GM18508 (cell line): ENCODE results near the gene C20orf204.

ENCODE experiments used
- ATAC-seq: cut with Tn5 transposase; IDR thresholded peaks from one replicate; pipeline ENCODE4 v1.9.1; 2021; ENCODE audit warnings: moderate number of reproducible peaks; ENCODE audit not compliant: insufficient read depth, unreplicated experiment

Gene C20orf204

DNA sequence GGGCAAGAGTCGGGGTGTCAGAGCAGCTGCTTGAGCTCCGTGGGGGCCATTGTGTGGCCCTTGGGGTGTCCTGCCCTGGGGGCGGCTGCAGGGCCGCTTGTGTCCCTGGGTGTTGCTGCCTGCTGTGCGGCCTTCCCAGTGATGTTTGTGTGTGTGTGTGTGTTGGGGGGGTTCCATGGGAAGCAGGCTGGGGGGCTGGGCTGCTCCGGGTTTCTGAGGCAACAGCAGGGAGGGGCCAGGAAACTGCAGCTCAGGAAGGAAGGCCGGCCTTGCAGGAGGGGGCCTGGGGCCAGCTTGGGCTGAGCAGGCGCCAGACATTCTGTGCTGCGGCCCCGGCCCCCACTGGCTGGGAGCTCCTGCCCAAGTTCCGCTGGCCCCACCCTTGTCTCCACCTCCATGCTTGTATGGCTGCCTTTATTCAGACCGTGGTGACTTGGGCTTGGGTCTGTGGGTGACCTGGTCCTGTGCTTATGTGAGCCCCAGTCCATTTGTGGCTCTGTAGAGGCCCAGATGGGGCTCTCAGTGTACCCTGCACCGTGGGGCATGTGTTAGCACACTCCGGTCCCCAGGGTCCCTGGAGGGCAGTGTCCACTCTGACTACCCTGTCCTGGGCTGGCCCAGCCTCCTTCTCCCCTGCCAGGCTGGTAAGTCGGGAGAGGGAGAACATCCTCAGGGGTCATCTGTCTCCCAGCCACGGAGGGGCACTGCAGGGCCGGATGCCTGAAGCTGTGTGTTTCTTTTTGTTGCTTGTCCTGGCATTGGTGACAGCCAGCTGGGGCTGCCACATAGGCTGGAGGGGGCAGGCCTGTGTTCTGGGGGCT is 18.1 kb downstream of the C20orf204 start:
- ATAC-seq, result no peak

GRCh38 chr20:64055396-64055892 is 19.5 kb downstream of the C20orf204 start:
- ATAC-seq, result no peak

GRCh38 chr20:64055893-64056638 is 20.1 kb downstream of the C20orf204 start:
- ATAC-seq, result no peak

DNA sequence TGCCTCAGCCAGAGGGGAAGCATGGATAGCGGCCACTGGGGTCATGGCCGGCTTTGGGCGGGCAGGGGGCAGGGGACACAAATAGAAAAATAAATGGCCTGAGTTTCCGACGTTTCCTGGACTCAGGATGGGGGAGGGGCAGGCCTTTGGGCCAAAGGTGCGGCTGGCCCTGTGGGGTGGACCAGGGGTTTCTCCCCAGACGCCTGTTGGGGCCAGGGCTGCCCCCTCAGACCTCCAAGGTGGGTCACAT is 20.6 kb downstream of the C20orf204 start:
- no peak for ATAC-seq

- no peak for ATAC-seq
Measured at GRCh38 chr20:64056889-64057627, 21.1 kb downstream of the C20orf204 start.

- ATAC-seq, result no peak
Measured at GRCh38 chr20:64057628-64058498, 21.9 kb downstream of the C20orf204 start.

GRCh38 chr20:64058536-64058935 is 22.6 kb downstream of the C20orf204 start:
- no peak for ATAC-seq

- ATAC-seq, result no peak
Measured at GRCh38 chr20:64062276-64062595, 26.3 kb downstream of the C20orf204 start.

- ATAC-seq, result no peak
Measured at GRCh38 chr20:64062596-64063388, 26.8 kb downstream of the C20orf204 start, which contains the start of gene TCEA2. TSS of gene TCEA2 (plus strand) at chr20:64063198. CDS start at chr20:64063313, 115 bp downstream.

DNA sequence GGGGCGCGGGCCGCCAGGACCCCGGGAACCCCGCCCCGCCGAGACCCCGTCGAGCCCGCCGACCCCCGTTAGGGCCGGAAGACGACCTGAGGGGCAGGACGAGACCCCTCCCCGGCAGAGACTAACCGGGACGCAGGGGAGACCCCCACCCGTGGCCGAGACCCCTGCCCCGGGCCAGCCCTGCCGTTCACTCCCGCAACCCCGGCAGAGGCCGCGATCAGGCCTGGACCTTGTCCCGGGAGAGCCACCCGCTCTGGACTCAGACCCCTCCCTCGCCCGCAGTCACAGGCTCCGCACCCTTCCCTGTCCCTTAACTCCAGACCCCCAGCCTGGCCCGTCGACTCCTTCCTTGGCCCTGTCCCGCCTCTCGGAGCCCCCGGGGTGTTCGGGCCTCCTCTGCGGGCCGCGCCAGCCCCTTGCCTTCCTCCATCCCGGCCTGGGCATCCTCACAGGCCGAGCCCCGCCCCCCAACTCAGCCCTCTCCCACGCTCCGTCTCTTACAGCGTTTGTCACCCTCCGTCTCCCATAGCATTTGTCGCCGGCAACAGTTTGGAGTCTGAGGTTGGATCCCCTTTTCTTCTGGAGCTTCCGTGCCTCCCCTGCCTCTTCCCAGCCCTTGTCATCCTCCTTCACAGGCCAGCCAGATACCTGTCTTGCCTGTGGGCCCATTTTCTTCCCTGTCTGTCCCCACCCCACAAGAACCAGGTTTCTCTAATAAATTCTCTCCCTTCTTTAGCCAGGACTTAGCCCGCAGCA is 27.6 kb downstream of the C20orf204 start:
- no peak for ATAC-seq

GRCh38 chr20:64064145-64064698 is 28.2 kb downstream of the C20orf204 start:
- ATAC-seq, result no peak

GRCh38 chr20:64065062-64065973 is 29.3 kb downstream of the C20orf204 start:
- ATAC-seq, result no peak

DNA sequence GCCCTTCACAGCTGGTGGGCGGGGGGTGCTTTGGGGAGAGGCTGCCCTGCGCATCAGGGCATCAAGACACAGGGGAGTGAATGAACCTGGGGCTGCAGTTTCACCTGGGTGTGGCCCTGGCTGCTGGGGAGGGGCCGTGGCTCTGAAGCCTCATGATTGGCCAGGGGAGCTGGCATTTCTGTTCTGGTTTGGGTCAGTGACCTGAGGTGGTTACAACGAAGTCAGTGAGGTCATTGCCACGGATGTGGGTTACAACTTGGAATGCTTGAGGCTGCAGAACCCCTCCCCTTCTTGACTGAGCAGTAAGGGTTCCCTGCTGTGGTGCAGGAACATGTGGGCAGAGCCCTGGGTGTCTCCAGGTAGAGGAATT is 30.0 kb downstream of the C20orf204 start:
- no peak for ATAC-seq

DNA sequence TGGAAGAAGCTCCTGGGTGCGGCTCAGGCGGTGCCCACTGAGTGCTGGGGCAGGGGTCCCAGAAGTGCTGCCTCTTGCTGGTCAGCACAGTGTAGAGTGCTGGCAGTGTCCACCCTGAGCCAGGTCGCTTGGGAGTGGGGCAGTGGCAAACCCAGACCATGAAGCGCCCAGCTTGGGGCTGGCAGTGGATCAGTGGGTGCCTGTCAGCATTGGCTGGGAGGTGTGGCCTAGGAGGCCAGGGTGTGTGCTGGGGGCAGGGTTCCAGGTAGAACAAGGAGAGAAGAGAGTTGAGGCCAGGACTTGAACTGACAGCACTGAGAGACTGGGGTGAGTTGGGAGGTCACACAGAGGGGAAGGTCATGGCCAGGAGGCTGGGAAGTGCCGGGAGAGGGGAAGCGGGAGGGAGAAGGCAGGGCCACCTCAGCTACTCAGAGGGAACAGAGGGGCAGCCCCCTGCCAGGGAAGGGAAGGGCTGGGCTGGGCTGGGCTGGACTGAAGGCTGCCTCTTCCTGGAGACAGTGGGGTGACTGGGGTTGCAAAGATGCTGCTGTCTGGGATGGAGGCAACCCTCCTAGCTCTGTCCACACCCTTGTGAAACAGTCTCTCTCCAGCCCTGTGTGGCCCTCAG is 31.1 kb downstream of the C20orf204 start:
- no peak for ATAC-seq

GRCh38 chr20:64067733-64068307 is 31.8 kb downstream of the C20orf204 start:
- ATAC-seq, result no peak

DNA sequence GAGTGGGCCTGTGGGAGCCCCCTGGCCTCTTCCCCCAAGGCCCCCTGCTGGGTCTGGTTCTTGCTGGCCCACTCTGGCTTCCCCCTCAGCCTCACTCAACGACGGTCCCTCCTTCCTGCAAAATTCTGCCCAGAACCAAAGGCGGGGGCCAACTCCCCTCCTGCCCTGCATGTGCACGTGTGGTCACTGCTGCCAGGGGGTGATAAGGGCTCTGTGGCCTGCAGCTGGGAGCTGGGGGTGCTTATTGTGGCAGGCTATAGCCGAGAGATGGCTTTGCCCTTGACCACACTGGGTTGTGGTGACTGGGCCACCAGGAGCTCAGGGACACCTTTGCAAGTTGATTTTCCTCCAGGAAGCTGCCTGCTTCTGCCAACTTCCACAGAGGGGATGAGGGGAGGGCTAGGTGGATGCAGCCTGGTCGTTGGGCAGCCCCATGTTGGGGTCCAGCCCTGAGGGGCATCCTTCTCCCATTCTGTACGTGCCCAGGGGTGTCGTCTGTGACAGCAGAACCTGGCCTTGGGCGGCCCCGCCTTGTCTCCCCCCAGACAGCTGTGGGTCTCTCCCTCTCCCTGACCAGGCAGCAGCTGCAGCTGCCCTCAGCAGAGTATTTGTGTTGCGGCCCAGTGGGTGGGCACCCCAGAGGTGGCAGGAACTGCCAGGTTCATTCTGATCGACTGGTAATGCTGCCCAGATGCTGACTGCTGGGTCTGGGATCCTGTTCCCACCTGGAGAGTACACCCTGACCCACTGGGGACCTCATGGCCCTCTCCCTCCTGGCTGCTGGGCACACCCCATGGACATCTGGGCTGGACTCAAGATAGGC is 32.6 kb downstream of the C20orf204 start:
- ATAC-seq, result no peak
